ENCODE results near the gene TMEM183A.

Gene TMEM183A

DNA sequence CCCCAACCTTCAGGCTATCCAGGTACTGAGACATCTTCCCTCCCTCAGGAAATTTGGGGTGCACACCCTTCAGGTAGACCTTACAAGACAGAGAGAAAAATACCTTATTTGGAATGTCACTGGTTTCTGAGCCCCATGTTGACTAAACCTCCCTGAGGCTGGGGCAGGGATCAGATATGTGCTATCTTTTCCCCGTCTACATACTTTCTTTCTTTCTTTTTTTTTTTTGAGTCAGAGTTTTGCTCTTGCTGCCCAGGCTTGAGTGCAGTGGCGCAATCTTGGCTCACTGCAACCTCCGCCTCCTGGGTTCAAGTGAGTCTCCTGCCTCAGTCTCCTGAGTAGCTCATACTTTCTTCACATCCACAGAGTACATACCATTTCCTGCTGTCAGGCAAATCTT is 41.8 kb upstream of the TMEM183A start:
- no peak for DNase-seq (ENCODE audit: extremely low read depth, low read depth)
- TF ChIP-seq, protein P1, sequence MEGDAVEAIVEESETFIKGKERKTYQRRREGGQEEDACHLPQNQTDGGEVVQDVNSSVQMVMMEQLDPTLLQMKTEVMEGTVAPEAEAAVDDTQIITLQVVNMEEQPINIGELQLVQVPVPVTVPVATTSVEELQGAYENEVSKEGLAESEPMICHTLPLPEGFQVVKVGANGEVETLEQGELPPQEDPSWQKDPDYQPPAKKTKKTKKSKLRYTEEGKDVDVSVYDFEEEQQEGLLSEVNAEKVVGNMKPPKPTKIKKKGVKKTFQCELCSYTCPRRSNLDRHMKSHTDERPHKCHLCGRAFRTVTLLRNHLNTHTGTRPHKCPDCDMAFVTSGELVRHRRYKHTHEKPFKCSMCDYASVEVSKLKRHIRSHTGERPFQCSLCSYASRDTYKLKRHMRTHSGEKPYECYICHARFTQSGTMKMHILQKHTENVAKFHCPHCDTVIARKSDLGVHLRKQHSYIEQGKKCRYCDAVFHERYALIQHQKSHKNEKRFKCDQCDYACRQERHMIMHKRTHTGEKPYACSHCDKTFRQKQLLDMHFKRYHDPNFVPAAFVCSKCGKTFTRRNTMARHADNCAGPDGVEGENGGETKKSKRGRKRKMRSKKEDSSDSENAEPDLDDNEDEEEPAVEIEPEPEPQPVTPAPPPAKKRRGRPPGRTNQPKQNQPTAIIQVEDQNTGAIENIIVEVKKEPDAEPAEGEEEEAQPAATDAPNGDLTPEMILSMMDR (IDR thresholded peaks at IDR 0.05; ENCODE audit: low read depth, low read length) = no peak

DNA sequence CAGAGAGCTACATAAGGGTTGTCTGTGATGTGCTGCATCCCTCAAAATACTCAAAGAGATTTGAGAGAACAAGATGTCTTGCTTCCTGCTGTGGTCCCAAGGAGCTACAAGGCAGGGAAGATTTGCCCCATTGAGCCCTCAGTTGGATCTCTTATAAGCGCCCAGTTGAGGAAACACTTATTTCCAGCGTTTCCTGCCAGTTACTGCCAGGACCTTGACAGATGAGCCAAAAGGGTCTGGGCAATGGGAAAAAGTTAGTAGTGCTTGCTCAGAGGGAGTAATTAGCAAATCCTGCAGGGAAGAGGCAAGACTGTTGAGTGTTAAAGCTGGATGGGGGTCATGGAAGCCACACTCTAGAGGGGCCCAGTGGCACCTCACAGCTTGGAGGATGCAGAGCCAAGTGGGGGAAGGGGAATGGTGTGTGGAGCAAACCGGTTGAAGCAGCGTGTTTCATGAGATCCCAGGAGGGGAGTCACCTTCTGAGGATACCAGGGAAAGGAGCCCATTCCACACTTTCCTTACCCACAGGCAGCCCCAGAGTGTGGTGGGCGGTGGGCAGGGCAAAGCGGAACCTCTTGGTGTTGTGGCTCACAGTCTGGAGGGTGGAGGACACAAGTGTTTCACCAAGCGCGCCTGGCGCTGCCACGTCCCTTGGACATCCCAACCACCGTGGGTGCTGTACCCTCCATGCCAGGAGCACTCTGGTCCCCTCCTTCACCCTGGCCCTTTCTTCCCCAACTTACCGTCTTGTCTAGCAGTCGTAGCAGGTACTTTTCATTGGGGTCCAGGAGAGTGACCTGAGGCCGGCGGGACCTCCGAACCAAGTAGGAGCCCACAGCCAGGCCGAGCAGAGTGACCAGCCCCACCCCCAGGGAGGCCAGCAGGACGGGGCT is 40.9 kb upstream of the TMEM183A start:
- TF ChIP-seq, protein P1 (IDR thresholded peaks at IDR 0.05; ENCODE audit: low read depth, low read length) = no peak
- no peak for DNase-seq (ENCODE audit: extremely low read depth, low read depth)

DNA sequence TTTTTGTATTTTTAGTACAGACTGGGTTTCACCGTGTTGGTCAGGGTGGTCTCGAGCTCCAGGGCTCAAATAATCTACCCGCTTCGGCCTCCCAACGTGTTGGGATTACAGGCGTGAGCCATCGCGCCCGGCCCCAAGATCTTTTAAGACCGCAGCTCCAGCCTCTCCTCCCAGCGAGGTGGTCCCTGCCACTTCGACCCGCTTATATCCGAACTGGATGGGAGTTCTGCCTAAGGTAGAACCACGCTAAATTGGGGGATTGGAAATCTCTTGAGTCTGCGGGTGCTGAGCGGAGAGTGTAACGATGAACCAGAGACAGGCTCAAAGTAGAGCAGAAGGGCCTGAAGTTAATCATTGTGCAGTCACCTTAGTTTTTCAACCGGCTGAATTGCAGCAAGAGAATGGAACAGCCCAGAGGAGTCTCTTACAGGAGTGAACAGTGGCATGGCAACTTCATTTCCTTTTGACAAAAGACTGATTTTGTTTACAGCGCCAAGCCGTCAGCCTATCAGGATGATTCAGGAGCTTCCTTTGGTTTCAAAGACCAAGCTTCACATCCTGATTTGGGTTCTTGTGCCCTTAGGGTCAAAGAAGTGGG is 39.4 kb upstream of the TMEM183A start:
- TF ChIP-seq, protein P1 (IDR thresholded peaks at IDR 0.05; ENCODE audit: low read depth, low read length) = no peak
- no peak for DNase-seq (ENCODE audit: extremely low read depth, low read depth)

DNA sequence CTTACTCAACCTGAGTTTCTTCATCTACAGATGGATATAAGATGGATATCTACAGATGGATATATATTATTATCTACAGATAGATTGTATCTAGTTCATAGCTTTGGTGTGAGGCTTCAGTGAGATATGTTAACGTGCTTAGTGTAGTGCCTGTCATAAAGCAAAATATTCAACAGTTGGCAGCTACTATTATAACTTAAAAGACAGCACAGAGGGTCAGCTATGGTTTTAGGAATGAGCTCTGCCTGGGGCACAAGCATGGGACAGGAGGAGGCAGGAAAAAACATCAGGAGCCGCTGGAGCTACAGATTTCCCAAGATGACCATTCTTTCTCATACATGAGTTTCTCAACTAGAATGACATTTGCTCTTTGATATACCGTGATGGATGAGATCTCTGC is 38.8 kb upstream of the TMEM183A start:
- TF ChIP-seq, protein P1 (IDR thresholded peaks at IDR 0.05; ENCODE audit: low read depth, low read length) = no peak

DNA sequence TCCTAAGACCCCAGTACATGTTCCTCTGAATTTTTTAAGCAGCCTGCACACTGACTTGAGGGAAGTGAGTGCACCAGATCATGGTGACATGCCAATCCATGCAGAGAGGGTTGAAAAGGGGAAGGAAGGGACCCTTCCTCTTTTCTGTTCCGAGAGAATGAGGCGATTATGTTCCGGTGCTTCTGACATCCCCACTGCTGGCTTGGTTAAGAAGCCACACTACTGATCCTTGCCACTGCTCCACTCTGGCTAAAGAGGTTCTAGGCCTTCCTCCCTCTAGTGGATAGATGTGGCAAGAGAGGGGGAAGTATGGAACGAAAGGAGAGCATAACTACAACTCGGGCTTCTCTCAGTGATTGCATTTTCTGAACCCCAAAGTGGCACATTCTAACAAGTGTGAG is 38.3 kb upstream of the TMEM183A start:
- TF ChIP-seq, protein P1 (IDR thresholded peaks at IDR 0.05; ENCODE audit: low read depth, low read length) = peak; percentile 73
- DNase-seq (ENCODE audit: extremely low read depth, low read depth) = no peak

More for the DNA sequence above, 38.8 kb upstream of the TMEM183A start:
- DNase-seq (ENCODE audit: extremely low read depth, low read depth) = no peak

DNA sequence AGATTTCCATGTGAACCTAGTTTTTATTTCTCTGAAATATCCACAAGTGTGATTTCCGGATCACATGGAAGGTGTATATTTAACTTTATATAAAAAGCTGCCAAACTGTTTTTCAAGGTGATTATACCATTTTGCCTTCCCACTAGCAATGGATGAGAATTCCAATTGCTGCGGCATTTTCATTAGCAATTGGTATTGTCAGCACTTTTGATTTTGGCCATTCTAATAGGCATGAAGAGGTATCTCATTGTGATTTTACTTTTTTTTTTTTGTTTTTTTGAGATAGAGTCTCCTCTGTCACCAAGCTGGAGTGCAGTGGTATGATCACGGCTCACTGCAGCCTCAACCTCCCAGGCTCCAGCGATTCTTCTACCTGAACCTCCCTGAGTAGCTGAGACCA is 35.1 kb upstream of the TMEM183A start:
- TF ChIP-seq, protein P1 (IDR thresholded peaks at IDR 0.05; ENCODE audit: low read depth, low read length) = no peak
- DNase-seq (ENCODE audit: extremely low read depth, low read depth) = no peak

DNA sequence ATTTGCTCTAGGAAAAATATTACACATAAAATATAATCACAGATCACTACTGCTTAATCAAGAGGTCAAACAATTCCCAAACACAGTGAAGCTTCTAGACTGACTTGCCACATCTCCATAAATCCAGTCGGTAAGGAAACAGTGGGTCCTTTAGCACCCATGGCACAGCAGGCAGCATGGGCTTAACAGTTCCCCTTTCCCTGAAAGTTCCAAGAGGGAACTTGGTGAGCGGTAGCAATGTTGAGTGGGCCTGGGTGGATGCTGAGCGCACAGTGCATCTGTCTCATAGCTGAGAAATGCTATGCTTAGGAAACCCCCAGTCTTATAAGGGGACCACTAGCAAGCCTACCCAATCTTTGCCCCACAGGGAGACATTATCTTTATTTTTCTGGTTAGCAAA is 32.3 kb upstream of the TMEM183A start:
- TF ChIP-seq, protein P1 (IDR thresholded peaks at IDR 0.05; ENCODE audit: low read depth, low read length) = no peak
- DNase-seq (ENCODE audit: extremely low read depth, low read depth) = no peak

Data from AG09319 (cell line).